K562 (cell line): ENCODE data around the gene TTBK1. TPM values are rescaled to one million over a fixed set of nuclear protein-coding genes. Genes with fewer than 3 reads are reported as not detected.
A peak's percentile ranks its signal among the peaks of the same experiment; 100 is the strongest.

ENCODE experiments used
- ATAC-seq: fragments of 200-7000 bp; cut with Tn5 transposase; 3 replicates; pipeline ENCODE4 v1.9.1; 2020; ENCODE audit warnings: moderate library complexity
- BruUV-seq: library from RNA; stranded (reverse); fragments of 400-500 nt; replicated peaks from 2 replicates; lab custom pipeline; 2021; lab: Mats Ljungman, UMichigan
- CTCF ChIA-PET: fragments of 300-600 bp; formaldehyde crosslinking; extraction: SDS; loops from one replicate; lab custom pipeline; 2021; ENCODE audit warnings: low intra/inter-chr PET ratio; lab: Yijun Ruan, JAX
- POLR2A ChIA-PET: fragments of 300-600, 350-650 bp; sonication (Branson Sonifier 250); formaldehyde crosslinking; extraction: SDS; loops from one replicate; lab custom pipeline; 2021; ENCODE audit warnings: antibody characterized with exemption, inconsistent platforms; lab: Yijun Ruan, JAX
- DNase-seq, 4 experiments: peaks; one replicate each; pipeline versions ENCODE4 v3.0.0 to v3.0.0-alpha.2; 2011 to 2018; ENCODE audit warnings: low spot score in 3 of 4, mixed read lengths in 3 of 4; ENCODE audit errors: extremely low read depth in 1 of 4
- FAIRE-seq: peaks from 2 replicates; lab custom pipeline; 2011; peaks lifted over from hg19 to GRCh38; lab: Jason Lieb, UNC
- H2AFZ ChIP-seq: 2 replicates; pipeline ENCODE4 v1.6.0; 2011; ENCODE audit warnings: low read depth, low read length, control low read depth, inconsistent platforms
- H3K27ac ChIP-seq: fragments of 200-600 bp; 3 replicates; pipeline ENCODE4 v1.8.0; 2011; ENCODE audit warnings: low read depth, mild to moderate bottlenecking, control low read depth, inconsistent platforms, low read length, moderate library complexity, mixed read lengths; ENCODE audit errors: extremely low read depth
- H3K27me3 ChIP-seq, 2 experiments: fragments of 300-600 bp in 1 of 2; 2 replicates in 1 of 2; 3 replicates in 1 of 2; pipeline versions ENCODE4 v1.6.0 to v1.8.0; 2011; ENCODE audit warnings: inconsistent platforms in 2 of 2, low read length in 2 of 2, mild to moderate bottlenecking in 1 of 2, mixed read lengths in 1 of 2, moderate library complexity in 1 of 2; ENCODE audit not compliant: control insufficient read depth in 2 of 2, insufficient read depth in 2 of 2
- H3K36me3 ChIP-seq: fragments of 300-600 bp; 3 replicates; pipeline ENCODE4 v1.8.0; 2011; ENCODE audit warnings: mild to moderate bottlenecking, low read length, inconsistent platforms; ENCODE audit not compliant: control insufficient read depth, insufficient read depth
- H3K4me1 ChIP-seq, 2 experiments: fragments of 200-600 bp in 1 of 2; replicated peaks in 1 of 2; 2 replicates in 1 of 2; 3 replicates in 1 of 2; pipeline versions ENCODE4 v1.5.1 to v1.8.0; 2011; ENCODE audit warnings: inconsistent platforms in 2 of 2, low read length in 2 of 2, mild to moderate bottlenecking in 1 of 2, mixed read lengths in 1 of 2, moderate library complexity in 1 of 2; ENCODE audit not compliant: control insufficient read depth in 2 of 2, insufficient read depth in 2 of 2
- H3K4me2 ChIP-seq: 2 replicates; pipeline ENCODE4 v1.6.1; 2011; ENCODE audit warnings: low read length, control low read depth, inconsistent platforms, mixed read lengths; ENCODE audit not compliant: insufficient read depth
- H3K4me3 ChIP-seq: fragments of 200-600 bp; sonication (generic), shearing (Covaris generic); 2 replicates; pipeline ENCODE4 v1.5.1; 2016; ENCODE audit warnings: control low read depth, inconsistent platforms
- H3K79me2 ChIP-seq: fragments of 200-600 bp; 3 replicates; pipeline ENCODE4 v1.8.0; 2011; ENCODE audit warnings: low read length, inconsistent platforms; ENCODE audit not compliant: control insufficient read depth, insufficient read depth
- H3K9ac ChIP-seq, 2 experiments: 2 replicates each; pipeline versions ENCODE4 v1.6.0 to v1.6.1; 2011; ENCODE audit warnings: low read depth in 2 of 2, low read length in 2 of 2, control low read depth in 1 of 2, inconsistent platforms in 1 of 2, mild to moderate bottlenecking in 1 of 2, mixed read lengths in 1 of 2; ENCODE audit not compliant: insufficient read depth in 1 of 2
- H3K9me1 ChIP-seq: one replicate; pipeline ENCODE4 v1.6.0; 2011; ENCODE audit warnings: inconsistent platforms, mild to moderate bottlenecking, low read length, moderate library complexity; ENCODE audit not compliant: control insufficient read depth, insufficient read depth
- H3K9me3 ChIP-seq: replicated peaks from 2 replicates; pipeline ENCODE4 v1.5.1; 2011; ENCODE audit warnings: low read depth, low read length, inconsistent platforms; ENCODE audit not compliant: control insufficient read depth, insufficient read depth
- H4K20me1 ChIP-seq: replicated peaks from 2 replicates; pipeline ENCODE4 v1.6.1; 2011; ENCODE audit warnings: low read length, inconsistent platforms, mixed read lengths; ENCODE audit not compliant: control insufficient read depth, insufficient read depth
- PHF8 ChIP-seq: fragments of 200-600 bp; sonication (generic); IDR thresholded peaks from 2 replicates; pipeline ENCODE4 v1.6.1; 2012; ENCODE audit warnings: mixed run types, mild to moderate bottlenecking, inconsistent platforms, low read length, moderate library complexity, borderline replicate concordance
- RBM25 ChIP-seq: fragments of 200-400 bp; formaldehyde crosslinking; IDR thresholded peaks from 2 replicates; pipeline ENCODE4 v1.6.1; 2018; ENCODE audit warnings: low read length, low read depth, moderate library complexity; ENCODE audit not compliant: severe bottlenecking
- ZNF24 ChIP-seq: fragments of 450-650 bp; IDR thresholded peaks from 2 replicates; pipeline ENCODE4 v1.6.1; 2016
- ZNF431 ChIP-seq: sonication (generic); formaldehyde crosslinking; IDR thresholded peaks from 2 replicates; pipeline ENCODE4 v1.8.0; 2022; ENCODE audit warnings: mild to moderate bottlenecking, missing genetic modification reagents
- WGBS: fragments of 100-300 bp; shearing (Covaris generic); methylation state at CpG from one replicate; pipeline ENCODE4 v1.1.6; 2016; ENCODE audit warnings: low coverage, mixed read lengths; ENCODE audit not compliant: insufficient coverage; ENCODE audit errors: missing lambda C conversion rate; 5-methylcytosine and 5-hydroxymethylcytosine counted together
- in situ Hi-C: fragments of 300-500 bp; cut with MboI; formaldehyde crosslinking; loops from 4 replicates; pipeline ENCODE4 v1.15.0; 2018; ENCODE audit warnings: inconsistent platforms, mixed read lengths
- intact Hi-C: fragments of 100-400 bp; cut with micrococcal nuclease; formaldehyde crosslinking; loops from 2 replicates; pipeline ENCODE4 v1.14.2; 2022
- polyA plus RNA-seq, 8 experiments: library from polyadenylated mRNA; depleted of rRNA in 4 of 8; stranded (reverse) in 5 of 8; unstranded in 3 of 8; fragments of >200 nt; fragmentation: Nextera tagmentation in 2 of 8; fragmentation: Illumina TruSeq in 1 of 8; extraction: Ambion mirVana in 2 of 8; extraction: Trizol in 1 of 8; gene quantifications; 2 replicates each; pipeline versions ENCODE4 v1.2.1 to v1.2.3, GENCODE V29; 2011 to 2014; ENCODE audit warnings: inconsistent platforms in 1 of 8, missing spikeins in 1 of 8
- total RNA-seq, 7 experiments: library from RNA; depleted of rRNA in 6 of 7; stranded (reverse); fragments of >200 nt in 6 of 7; fragmentation: Illumina TruSeq in 2 of 7; extraction: Trizol in 2 of 7; gene quantifications; 2 replicates each; pipeline versions ENCODE4 v1.2.1 to v1.2.3, GENCODE V29; 2011 to 2021; ENCODE audit warnings: low replicate concordance in 1 of 7
- TF ChIP-seq, protein P1 (sequence below), 2 experiments: fragments of 450-650 bp in 1 of 2; sonication (generic) in 1 of 2; formaldehyde crosslinking; conservative IDR thresholded peaks; 2 replicates each; pipeline versions ENCODE4 v1.4.0 to v1.8.1; 2020 to 2022; ENCODE audit warnings: mild to moderate bottlenecking in 1 of 2, missing genetic modification reagents in 1 of 2

TTBK1 gene
- total and polyA plus RNA-seq, 9 of the 15 experiments (the other 6 are each of a cell fraction or from before 2014, with no cell fraction given) = not detected

DNA sequence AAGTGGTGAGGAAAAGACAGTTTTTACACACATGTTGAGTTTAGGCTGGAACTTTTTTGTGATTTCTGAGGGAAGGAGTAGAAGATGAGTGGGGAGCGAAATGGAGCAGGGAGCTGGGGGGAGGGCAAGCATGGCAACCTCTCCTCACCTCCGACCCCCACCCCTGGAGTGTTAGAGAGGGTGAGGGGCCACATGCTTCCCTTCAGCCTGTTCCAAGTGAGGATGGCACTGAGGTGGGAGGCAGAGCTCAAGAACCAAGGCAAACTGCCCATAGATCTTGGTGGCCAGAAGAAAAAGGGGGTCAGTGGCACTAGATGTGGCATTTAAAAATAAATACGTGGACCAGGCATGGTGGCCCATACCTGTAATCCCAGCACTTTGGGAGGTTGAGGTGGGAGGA, 4.8 kb downstream of the TTBK1 start:
- Histone ChIP-seq H3K4me3 (no peak overlapping the region), H3K9ac (no peak overlapping the region)

DNA sequence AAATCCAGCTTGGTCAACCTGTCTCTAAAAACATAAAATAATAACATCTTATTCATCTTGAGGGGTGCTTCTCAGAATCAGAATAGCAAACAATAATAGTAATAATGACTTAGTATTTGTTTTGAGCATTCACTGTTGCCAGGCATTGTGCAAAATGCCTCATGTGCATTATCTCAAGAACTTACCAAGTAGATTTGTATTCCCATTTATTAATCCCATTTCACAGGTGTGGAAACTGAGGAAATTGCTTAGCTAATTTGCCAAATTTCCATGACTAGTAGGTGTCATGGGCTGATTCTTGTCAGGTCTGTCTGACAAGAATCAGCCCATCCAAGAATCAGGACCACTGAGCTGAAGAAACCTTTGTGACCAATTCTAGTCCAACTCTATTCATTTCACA, 5.5 kb downstream of the TTBK1 start:
- Histone ChIP-seq H3K79me2 (no peaks in the 10 kb centered on the region), H3K4me3 (no peak overlapping the region), H3K9ac (no peak overlapping the region), H3K4me2 (no peak overlapping the region), H3K4me1 (peaks cover 10 to 21% of the 10 kb centered on the region in 2 experiments), H3K27me3 (peaks cover 56 to 84% of the 10 kb centered on the region in 2 experiments), H2AFZ (no peak overlapping the region), H3K27ac (no peak overlapping the region), H3K9me1 (no peaks in the 10 kb centered on the region), H3K9me3 (no peaks in the 10 kb centered on the region), H4K20me1 (peaks cover 17% of the 10 kb centered on the region; the same call in 1 of the 2 replicates), H3K36me3 (no peaks in the 10 kb centered on the region)
- ChIA-PET POLR2A (interaction anchor here (1.5 kb wide), 1 partner anchor 11 kb away, joined by 3 read pairs; no protein-coding TSS in a partner anchor), CTCF (no interaction called here)
- TF ChIP-seq PHF8 = no peak
- TF ChIP-seq RBM25 = peak; percentile 92
- DNase-seq (no peak), FAIRE-seq (no peak), ATAC-seq (no peak)
- no TSS peak for BruUV-seq
- intact Hi-C loops = loop anchor here (5.0 kb wide), 1 partner anchor 76 kb away; the partner anchor contains the start of gene SRF
- in situ Hi-C loops = no loop called here

More for the DNA sequence above, 4.8 kb downstream of the TTBK1 start:
- intact Hi-C loops = loop anchor here (5.0 kb wide), 1 partner anchor 76 kb away; the partner anchor contains the start of gene SRF
- BruUV-seq = no TSS peak
- TF ChIP-seq, protein P1, sequence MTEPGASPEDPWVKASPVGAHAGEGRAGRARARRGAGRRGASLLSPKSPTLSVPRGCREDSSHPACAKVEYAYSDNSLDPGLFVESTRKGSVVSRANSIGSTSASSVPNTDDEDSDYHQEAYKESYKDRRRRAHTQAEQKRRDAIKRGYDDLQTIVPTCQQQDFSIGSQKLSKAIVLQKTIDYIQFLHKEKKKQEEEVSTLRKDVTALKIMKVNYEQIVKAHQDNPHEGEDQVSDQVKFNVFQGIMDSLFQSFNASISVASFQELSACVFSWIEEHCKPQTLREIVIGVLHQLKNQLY (CRISPR knock-in tag; conservative IDR thresholded peaks at IDR 0.05) = no peak
- TF ChIP-seq ZNF24 (no peak), ZNF431 (no peak)
- ATAC-seq (no peak), FAIRE-seq (no peak), DNase-seq (no peak)
- Histone ChIP-seq H3K27ac (no peak overlapping the region), H3K36me3 (no peaks in the 10 kb centered on the region), H3K4me1 (peaks cover 10 to 23% of the 10 kb centered on the region in 2 experiments), H3K4me2 (no peak overlapping the region), H3K27me3 (peaks cover 53 to 82% of the 10 kb centered on the region in 2 experiments), H3K9me1 (no peaks in the 10 kb centered on the region), H3K9me3 (no peaks in the 10 kb centered on the region), H2AFZ (peak overlapping the region; percentile 96; the same call in 1 of the 2 replicates), H3K79me2 (no peaks in the 10 kb centered on the region), H4K20me1 (peaks cover 12% of the 10 kb centered on the region; the same call in 1 of the 2 replicates)
- POLR2A ChIA-PET = interaction anchor here (0.6 to 1.5 kb wide), 3 partner anchors 10 to 685 kb away, joined by 3 to 4 read pairs (median 3); partner anchors contain the start of gene PEX6
- CTCF ChIA-PET = no interaction called here
- in situ Hi-C loops = no loop called here
- 28% methylated on average over 3 of the region's 3 CpGs for WGBS
